ENCODE results near the gene SPEN.

Gene SPEN

DNA sequence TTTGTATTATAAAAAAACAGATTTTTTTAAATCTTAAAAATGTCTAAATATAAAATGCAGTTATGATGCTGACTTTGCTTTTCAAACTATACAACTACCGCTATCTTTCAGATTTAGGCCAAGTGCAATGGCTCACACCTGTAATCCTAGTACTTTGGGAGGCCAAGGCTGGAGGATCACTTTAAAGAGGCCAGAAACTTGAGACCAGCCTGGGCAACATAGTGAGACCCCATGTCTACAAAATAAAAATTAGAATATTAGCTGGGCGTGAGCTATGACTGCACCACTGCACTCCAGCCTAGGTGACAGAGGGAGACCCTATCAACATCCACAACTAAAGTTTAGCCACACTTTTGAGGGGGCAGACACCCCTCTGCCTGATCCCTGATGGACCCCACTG lies 108.0 kb downstream of the SPEN start:
- H3K36me3 ChIP-seq (ENCODE audit: insufficient read depth, low read length) = no peaks in the 10 kb centered on the region
- H3K4me3 ChIP-seq (ENCODE audit: low read length) = no peak overlapping the region
- H3K4me1 ChIP-seq (ENCODE audit: control insufficient read depth, insufficient read depth, low read length) = peaks cover 66% of the 10 kb centered on the region
- no peak overlapping the region for H3K4me2 ChIP-seq (ENCODE audit: low read length)
- H3K27me3 ChIP-seq (ENCODE audit: control insufficient read depth, insufficient read depth, low read length) = no peaks in the 10 kb centered on the region
- no peak overlapping the region for H3K9ac ChIP-seq (ENCODE audit: low read depth, low read length)
- no peaks in the 10 kb centered on the region for H3K9me3 ChIP-seq (replicated peaks; ENCODE audit: low read length)

DNA sequence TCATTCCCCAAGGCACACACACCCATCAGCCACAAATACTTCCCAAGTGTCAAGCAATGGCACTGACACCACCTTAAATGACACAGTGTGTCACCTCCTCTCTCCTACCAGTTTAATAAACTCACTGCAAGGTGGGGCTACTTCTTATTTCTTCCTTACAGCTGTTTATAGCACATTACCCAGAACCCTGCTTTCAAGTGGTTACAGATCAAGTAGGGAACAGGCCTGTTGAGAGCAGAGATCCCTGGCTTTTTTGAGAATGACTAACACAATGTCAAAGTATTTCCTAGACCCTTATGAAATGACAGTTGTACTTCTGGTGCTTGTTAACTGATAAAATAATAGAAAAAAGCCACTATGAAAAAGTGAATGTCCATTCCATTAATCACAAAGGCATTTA lies 108.6 kb downstream of the SPEN start:
- Histone ChIP-seq H3K36me3 (ENCODE audit: insufficient read depth, low read length) (no peaks in the 10 kb centered on the region), H3K4me3 (ENCODE audit: low read length) (no peak overlapping the region), H3K27me3 (ENCODE audit: control insufficient read depth, insufficient read depth, low read length) (no peaks in the 10 kb centered on the region), H3K4me1 (ENCODE audit: control insufficient read depth, insufficient read depth, low read length) (peaks cover 60% of the 10 kb centered on the region), H3K4me2 (ENCODE audit: low read length) (peak overlapping the region; percentile 0), H3K9ac (ENCODE audit: low read depth, low read length) (no peak overlapping the region), H3K9me3 (replicated peaks; ENCODE audit: low read length) (no peaks in the 10 kb centered on the region)

DNA sequence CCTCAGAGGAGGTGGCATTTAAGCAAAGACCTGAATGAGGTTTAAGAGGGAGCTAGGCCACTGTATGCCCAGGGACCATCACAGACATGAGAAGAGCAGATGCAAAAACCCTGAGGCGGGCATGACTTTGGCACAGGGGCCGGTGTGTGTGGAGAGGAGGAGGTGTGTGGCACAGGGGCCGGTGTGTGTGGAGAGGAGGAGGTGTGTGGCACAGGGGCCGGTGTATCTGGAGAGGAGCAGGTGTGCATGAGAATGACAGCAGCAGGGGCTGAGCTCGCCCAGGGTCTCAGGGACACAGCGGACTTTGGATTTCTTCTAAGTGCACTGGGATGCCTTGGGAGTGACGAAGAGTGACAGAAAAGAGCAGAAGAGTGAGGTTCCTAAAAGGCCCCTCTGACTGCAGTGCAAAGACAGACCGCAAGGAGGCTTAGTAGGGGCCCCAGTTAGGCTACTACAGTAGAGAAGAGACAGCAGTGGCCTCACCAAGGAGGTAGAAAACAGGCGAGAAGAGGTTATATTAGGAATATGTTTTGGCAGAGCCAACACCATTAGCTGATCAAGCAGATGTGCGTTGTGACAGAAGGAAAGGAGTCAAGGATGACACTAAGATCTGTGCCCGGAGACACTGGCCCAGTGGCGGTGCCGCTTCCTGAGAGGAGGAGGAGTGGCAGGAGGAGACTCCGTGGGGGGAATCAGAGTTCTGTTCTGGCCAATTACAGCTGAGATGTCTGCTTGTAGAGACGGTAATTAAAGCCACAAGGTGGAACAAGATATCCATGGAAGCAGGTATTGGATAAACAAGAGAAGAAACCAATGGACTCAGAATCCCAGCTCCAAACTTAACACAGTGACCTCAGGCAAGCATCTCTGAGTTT lies 110.0 kb downstream of the SPEN start:
- no peak overlapping the region for H3K9ac ChIP-seq (ENCODE audit: low read depth, low read length)
- no peaks in the 10 kb centered on the region for H3K27me3 ChIP-seq (ENCODE audit: control insufficient read depth, insufficient read depth, low read length)
- H3K4me3 ChIP-seq (ENCODE audit: low read length) = no peak overlapping the region
- H3K4me1 ChIP-seq (ENCODE audit: control insufficient read depth, insufficient read depth, low read length) = peaks cover 47% of the 10 kb centered on the region
- peak overlapping the region; percentile 35 for H3K4me2 ChIP-seq (ENCODE audit: low read length)
- H3K9me3 ChIP-seq (replicated peaks; ENCODE audit: low read length) = no peaks in the 10 kb centered on the region
- H3K36me3 ChIP-seq (ENCODE audit: insufficient read depth, low read length) = no peaks in the 10 kb centered on the region

DNA sequence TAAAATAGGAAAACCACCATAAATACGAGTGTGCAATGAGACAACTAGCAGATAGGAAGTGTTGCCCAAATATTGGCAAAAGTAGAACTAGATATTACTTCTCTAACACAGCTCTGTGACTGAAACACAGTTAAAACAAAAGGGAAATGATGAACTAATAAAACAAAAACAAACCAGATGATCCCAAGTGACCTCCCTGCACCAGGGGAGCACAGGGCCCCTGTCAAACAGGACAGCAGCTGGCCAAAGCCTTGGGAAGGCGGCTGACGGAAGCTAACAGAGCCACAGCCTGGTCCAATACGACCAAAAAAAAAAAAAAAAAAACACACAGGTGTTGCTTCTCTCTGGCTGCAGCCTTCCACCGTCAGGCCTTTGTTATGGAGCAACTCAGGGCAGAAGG lies 110.6 kb downstream of the SPEN start:
- H3K9ac ChIP-seq (ENCODE audit: low read depth, low read length) = no peak overlapping the region
- no peaks in the 10 kb centered on the region for H3K36me3 ChIP-seq (ENCODE audit: insufficient read depth, low read length)
- H3K9me3 ChIP-seq (replicated peaks; ENCODE audit: low read length) = no peaks in the 10 kb centered on the region
- peaks cover 41% of the 10 kb centered on the region for H3K4me1 ChIP-seq (ENCODE audit: control insufficient read depth, insufficient read depth, low read length)
- H3K4me3 ChIP-seq (ENCODE audit: low read length) = no peak overlapping the region
- H3K4me2 ChIP-seq (ENCODE audit: low read length) = peak overlapping the region; percentile 35
- no peaks in the 10 kb centered on the region for H3K27me3 ChIP-seq (ENCODE audit: control insufficient read depth, insufficient read depth, low read length)

DNA sequence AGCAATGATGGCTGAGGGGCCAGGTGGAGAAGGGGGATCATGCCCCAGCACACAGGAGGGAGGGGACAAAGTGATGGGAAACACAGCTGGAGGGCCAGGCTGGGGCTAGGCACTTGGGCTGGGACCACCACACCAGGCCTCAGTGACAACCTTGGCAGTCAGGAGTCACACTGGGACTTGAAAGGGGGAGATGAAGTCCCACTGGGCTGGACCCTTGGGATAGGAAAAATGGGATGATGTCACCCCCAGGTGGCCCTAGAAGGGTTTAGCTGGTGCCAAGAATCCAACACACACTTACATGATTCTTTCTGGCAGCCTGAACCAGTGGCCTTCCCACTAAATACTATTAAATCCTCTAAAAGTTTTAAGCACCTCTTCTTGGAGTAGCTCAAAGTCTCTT lies 111.3 kb downstream of the SPEN start:
- H3K9me3 ChIP-seq (replicated peaks; ENCODE audit: low read length) = no peaks in the 10 kb centered on the region
- H3K4me2 ChIP-seq (ENCODE audit: low read length) = no peak overlapping the region
- H3K4me3 ChIP-seq (ENCODE audit: low read length) = no peak overlapping the region
- no peak overlapping the region for H3K9ac ChIP-seq (ENCODE audit: low read depth, low read length)
- no peaks in the 10 kb centered on the region for H3K27me3 ChIP-seq (ENCODE audit: control insufficient read depth, insufficient read depth, low read length)
- no peaks in the 10 kb centered on the region for H3K36me3 ChIP-seq (ENCODE audit: insufficient read depth, low read length)
- peaks cover 37% of the 10 kb centered on the region for H3K4me1 ChIP-seq (ENCODE audit: control insufficient read depth, insufficient read depth, low read length)

DNA sequence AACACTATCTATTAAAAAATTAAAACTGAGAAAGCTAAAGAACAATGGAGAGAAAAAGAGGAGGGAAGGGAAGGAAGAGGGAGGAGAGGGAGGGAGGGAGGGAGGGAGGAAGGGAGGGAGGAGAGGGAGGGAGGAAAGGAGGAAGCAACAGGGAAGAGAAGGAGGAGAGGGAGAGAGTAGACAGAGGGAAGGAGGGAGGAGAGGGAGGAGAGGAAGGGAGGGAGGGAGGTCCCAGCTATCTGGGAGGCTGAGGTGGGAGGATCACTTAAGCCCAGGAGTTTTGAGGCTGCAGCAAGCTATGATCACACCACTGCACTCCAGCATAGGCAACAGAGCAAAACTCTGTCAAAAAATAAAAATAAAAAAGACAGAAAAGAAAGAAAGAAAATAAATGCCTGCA lies 111.9 kb downstream of the SPEN start:
- Histone ChIP-seq H3K9ac (ENCODE audit: low read depth, low read length) (no peak overlapping the region), H3K36me3 (ENCODE audit: insufficient read depth, low read length) (no peaks in the 10 kb centered on the region), H3K4me2 (ENCODE audit: low read length) (no peak overlapping the region), H3K27me3 (ENCODE audit: control insufficient read depth, insufficient read depth, low read length) (no peaks in the 10 kb centered on the region), H3K9me3 (replicated peaks; ENCODE audit: low read length) (no peaks in the 10 kb centered on the region), H3K4me3 (ENCODE audit: low read length) (no peak overlapping the region), H3K4me1 (ENCODE audit: control insufficient read depth, insufficient read depth, low read length) (peaks cover 38% of the 10 kb centered on the region)

DNA sequence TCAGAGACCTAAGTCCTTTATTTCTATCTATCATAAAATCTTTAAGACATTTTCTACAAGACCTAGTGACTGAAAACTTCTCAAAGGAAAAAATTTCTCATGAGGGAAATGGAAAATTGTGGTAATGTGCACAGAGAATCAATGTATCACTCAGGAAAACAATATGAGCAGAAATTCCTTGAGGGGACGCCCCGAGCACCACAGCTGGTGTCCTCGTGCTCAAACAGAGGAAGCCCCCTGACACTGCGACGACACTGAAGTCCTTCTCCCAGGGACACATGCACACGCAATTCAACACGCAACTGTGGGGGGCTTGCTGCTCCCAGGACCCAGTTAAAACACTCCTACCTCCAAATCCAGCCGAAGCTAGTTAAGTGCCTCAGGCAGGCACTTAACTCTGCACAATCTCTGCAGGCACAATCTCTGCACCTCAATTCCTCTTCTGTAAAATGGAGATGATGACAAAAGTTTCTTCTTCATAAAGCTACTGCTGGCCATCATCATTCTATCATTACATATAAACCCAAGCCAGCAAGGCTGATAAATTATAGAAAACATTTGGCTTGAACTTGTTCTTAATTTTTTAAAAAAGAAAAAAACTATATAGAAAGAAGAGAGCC lies 112.4 kb downstream of the SPEN start:
- peaks cover 39% of the 10 kb centered on the region for H3K4me1 ChIP-seq (ENCODE audit: control insufficient read depth, insufficient read depth, low read length)
- H3K9me3 ChIP-seq (replicated peaks; ENCODE audit: low read length) = no peaks in the 10 kb centered on the region
- no peak overlapping the region for H3K4me2 ChIP-seq (ENCODE audit: low read length)
- no peaks in the 10 kb centered on the region for H3K36me3 ChIP-seq (ENCODE audit: insufficient read depth, low read length)
- no peak overlapping the region for H3K9ac ChIP-seq (ENCODE audit: low read depth, low read length)
- H3K4me3 ChIP-seq (ENCODE audit: low read length) = no peak overlapping the region
- no peaks in the 10 kb centered on the region for H3K27me3 ChIP-seq (ENCODE audit: control insufficient read depth, insufficient read depth, low read length)

DNA sequence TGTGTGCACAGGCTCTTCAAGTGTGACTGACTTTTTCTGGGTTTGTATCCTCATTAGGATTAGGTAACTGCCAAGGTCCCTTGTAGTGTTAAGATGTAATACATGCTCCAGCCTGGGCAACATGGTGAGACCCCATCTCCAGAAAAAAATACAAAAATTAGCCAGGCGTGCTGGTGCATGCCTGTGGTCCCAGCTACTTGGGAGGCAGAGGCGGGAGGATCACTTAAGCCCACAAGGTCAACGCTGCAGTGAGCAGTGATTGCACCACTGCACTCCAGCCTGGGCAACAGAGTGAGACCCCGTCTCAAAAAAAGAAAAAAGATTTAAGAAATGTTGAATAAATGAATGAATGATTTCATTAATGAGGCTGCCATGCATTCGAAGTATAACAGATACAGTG lies 113.3 kb downstream of the SPEN start:
- Histone ChIP-seq H3K27me3 (ENCODE audit: control insufficient read depth, insufficient read depth, low read length) (no peaks in the 10 kb centered on the region), H3K4me3 (ENCODE audit: low read length) (no peak overlapping the region), H3K9me3 (replicated peaks; ENCODE audit: low read length) (no peaks in the 10 kb centered on the region), H3K4me2 (ENCODE audit: low read length) (no peak overlapping the region), H3K9ac (ENCODE audit: low read depth, low read length) (no peak overlapping the region), H3K36me3 (ENCODE audit: insufficient read depth, low read length) (no peaks in the 10 kb centered on the region), H3K4me1 (ENCODE audit: control insufficient read depth, insufficient read depth, low read length) (peaks cover 45% of the 10 kb centered on the region)

DNA sequence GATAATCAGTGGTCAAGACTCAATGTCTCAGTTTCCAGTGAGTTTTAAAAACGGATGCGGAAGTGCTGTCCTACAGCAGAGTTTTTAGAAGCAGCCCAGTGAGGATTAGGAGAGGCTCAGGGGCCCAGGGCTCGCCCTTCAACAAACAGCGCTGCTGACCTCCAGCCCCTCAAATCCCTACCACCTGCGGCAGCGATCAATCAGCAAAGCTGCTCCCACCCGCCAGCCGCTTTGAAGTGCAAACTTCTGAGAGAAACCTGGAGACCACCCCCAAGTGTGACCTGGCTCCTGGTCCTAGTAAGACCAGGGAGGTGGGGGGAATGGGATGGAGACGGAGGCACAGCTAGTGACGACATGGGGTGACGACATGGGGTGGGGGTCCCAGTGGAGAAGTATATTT lies 114.0 kb downstream of the SPEN start:
- Histone ChIP-seq H3K4me3 (ENCODE audit: low read length) (no peak overlapping the region), H3K27me3 (ENCODE audit: control insufficient read depth, insufficient read depth, low read length) (no peaks in the 10 kb centered on the region), H3K4me2 (ENCODE audit: low read length) (no peak overlapping the region), H3K4me1 (ENCODE audit: control insufficient read depth, insufficient read depth, low read length) (peaks cover 45% of the 10 kb centered on the region), H3K9me3 (replicated peaks; ENCODE audit: low read length) (no peaks in the 10 kb centered on the region), H3K36me3 (ENCODE audit: insufficient read depth, low read length) (no peaks in the 10 kb centered on the region), H3K9ac (ENCODE audit: low read depth, low read length) (no peak overlapping the region)

DNA sequence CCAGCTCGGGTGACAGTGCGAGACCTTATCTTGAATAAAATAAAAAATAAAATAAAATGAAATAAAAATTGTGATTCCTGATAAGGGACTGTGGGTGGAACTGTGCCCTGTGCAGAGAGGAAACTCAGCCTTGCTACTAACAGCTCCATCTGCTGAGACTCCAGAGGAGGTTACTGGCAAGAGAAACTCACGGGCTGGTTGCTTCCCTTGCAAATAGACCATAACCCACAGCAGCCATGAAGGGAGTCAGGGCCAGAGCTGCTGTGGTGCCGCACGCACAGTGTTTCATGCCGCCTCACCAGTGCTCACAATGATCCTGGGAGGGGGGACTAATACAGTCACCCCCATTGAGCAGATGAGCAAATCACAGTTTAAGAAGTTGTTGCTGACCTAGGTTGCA lies 114.7 kb downstream of the SPEN start:
- peaks cover 44% of the 10 kb centered on the region for H3K4me1 ChIP-seq (ENCODE audit: control insufficient read depth, insufficient read depth, low read length)
- H3K9ac ChIP-seq (ENCODE audit: low read depth, low read length) = no peak overlapping the region
- H3K4me3 ChIP-seq (ENCODE audit: low read length) = no peak overlapping the region
- H3K4me2 ChIP-seq (ENCODE audit: low read length) = no peak overlapping the region
- H3K36me3 ChIP-seq (ENCODE audit: insufficient read depth, low read length) = no peaks in the 10 kb centered on the region
- no peaks in the 10 kb centered on the region for H3K27me3 ChIP-seq (ENCODE audit: control insufficient read depth, insufficient read depth, low read length)
- no peaks in the 10 kb centered on the region for H3K9me3 ChIP-seq (replicated peaks; ENCODE audit: low read length)

DNA sequence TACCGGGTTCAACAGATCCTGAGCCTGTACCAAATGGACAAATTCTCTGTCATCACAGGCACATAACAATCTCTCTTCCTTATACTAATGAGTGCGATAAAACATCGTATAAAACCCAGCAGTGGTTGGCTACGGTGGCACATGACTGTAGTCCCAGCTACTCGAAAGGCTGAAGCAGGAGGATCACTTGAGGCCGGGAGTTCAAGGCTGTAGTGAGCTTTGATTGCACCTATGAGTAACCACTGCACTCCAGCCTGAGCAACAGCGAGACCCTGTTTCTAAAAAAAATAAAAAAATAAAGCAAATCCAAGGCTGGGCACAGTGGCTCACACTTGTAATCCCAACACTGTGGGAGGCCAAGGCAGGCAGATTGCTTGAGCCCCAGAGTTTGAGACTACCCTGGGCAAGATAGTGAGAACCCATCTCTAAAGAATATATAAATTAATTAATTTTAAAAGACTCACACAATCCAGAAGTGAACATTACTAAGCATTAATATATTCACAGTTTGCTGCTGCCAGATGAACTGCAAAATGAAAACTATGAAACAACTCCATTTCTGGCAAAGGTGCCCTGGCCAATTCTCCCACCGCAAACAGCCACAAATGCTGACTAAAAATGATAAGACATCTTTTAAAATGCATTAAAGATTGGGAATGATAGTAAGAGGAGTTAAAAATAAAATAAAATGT lies 115.3 kb downstream of the SPEN start:
- Histone ChIP-seq H3K9me3 (replicated peaks; ENCODE audit: low read length) (no peaks in the 10 kb centered on the region), H3K4me2 (ENCODE audit: low read length) (no peak overlapping the region), H3K4me1 (ENCODE audit: control insufficient read depth, insufficient read depth, low read length) (peaks cover 39% of the 10 kb centered on the region), H3K27me3 (ENCODE audit: control insufficient read depth, insufficient read depth, low read length) (no peaks in the 10 kb centered on the region), H3K36me3 (ENCODE audit: insufficient read depth, low read length) (no peaks in the 10 kb centered on the region), H3K9ac (ENCODE audit: low read depth, low read length) (no peak overlapping the region), H3K4me3 (ENCODE audit: low read length) (no peak overlapping the region)
